HG02943 (cell line): ENCODE data around the gene CACNA2D3.
A peak's percentile ranks its signal among the peaks of the same experiment; 100 is the strongest.
"Not testable (repeated sequence)": the region's sequence is repeated elsewhere in the genome, so short reads cannot be mapped to it uniquely, and the experiment has no call there.

ENCODE experiments used
- ATAC-seq: cut with Tn5 transposase; IDR thresholded peaks from one replicate; pipeline ENCODE4 v1.9.1; 2021; ENCODE audit warnings: mild to moderate bottlenecking, low read depth, moderate library complexity; ENCODE audit not compliant: unreplicated experiment

CACNA2D3 gene

GRCh38 chr3:54122324-54123002 is at the start of gene CACNA2D3:
Gene CACNA2D3, plus strand, starts transcription at chr3:54122552.
- ATAC-seq: no peak

- ATAC-seq: no peak
Observed at GRCh38 chr3:54073386-54073785, 49.0 kb upstream of the CACNA2D3 start.

DNA sequence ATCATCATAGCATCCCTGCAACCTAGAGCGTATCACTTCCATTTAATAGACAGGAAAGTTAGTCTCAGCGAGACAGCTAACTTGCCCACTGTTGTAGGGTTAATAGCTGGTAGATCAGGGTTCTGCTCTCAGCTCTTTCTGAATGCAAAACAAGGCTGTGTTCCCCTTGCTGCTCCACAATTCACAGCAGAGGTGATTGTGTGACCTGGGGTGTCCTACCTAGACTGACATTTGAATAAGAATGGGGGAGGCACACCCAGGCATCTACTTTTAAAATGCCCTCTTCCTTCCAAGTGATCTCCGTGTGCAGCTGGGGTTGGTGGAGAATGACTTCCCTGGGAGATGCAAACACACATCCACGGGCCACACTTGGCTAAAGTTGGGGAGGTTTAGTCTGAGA is 43.0 kb upstream of the CACNA2D3 start:
- no peak for ATAC-seq

DNA sequence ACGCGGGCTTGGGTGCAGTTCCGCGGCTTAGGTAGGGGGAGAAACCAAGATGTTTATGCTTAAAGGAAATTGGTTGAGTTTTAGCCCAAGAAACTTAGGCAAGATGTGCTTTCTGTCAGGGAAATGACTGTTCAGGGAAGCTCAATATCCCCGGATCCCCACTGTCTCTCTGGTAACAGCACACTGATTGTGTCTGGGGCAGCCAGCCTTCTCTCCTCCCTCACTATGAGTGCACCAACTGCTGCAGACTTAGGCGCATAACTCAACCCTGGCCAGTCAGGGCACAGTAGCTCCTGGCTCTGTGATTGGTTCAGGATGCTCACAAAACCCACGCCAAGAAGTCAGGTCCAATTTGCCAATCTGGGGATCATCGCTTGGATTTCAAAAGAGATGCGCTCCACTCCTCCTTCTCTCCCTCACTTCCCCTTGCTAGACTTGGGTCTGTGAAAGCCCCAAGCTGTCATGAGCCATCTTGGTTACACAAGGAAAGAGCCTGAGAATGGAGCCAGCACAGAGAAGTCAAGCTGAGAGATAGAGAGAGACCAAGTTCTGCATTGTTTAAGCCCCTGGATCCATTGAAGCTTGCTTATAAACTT is 42.5 kb upstream of the CACNA2D3 start:
- no peak for ATAC-seq

GRCh38 chr3:54083921-54084320 is 38.4 kb upstream of the CACNA2D3 start:
- ATAC-seq: no peak

DNA sequence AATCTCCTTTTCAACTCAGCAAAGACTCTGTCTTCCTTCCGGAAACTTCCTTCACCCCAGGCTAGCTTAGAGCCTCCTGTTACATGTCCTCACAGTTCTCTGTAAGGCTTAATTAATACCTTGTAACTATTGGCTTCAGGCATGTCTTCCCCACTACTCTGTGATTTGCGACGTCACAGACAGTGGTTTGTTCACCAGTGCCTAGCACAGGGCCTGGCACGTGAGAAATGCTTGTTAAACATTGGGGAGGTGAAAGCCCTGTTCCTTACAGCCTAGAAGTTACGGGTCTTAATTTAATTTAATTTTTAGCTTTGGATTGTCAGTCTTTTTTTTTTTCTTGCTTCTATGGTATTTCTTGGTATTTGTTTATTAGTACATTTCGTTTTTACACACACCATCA is 36.4 kb upstream of the CACNA2D3 start:
- ATAC-seq: no peak

- no peak for ATAC-seq
Observed at GRCh38 chr3:54086652-54087405, 35.5 kb upstream of the CACNA2D3 start.

DNA sequence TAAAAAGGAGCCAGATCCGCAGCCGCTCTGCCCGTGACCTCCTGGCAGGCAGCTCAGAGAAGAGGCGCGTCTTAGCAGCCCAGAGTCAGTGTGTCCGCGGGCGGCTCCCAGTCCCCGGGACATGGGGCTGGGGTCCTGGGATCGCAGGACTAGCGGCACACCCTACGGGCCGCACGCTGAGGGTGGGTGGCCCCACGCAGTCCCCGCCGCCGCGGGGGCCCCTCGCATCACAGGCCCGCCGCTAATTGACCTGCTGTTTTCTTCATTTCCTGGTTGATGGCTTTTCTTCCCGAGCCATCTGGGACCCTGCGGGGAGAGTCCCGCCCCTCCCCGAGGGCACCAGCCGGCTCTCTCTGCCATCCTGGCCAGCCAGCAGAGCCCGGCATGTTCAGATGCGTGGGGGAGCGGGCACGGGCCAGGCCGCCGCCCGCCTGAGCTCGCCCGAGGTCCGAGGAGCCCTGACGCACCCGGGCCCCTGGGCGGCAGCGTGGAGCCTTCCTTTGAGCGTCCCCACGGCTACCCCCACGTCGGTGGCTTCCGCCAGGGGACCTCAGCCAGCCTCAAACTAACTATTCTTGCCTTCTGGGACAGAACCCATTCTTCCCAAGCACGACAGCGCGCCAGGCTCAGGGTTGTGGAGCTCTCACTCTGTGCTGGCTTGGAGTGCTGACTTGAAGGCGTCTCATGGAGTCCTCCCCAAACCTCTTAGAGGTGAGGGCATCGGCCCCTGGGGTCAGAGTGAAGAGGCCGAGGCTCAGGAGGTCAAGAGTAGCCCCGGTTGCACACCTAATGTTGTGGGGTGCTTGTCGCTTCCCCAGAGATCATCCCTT is 34.6 kb upstream of the CACNA2D3 start:
- ATAC-seq: no peak

DNA sequence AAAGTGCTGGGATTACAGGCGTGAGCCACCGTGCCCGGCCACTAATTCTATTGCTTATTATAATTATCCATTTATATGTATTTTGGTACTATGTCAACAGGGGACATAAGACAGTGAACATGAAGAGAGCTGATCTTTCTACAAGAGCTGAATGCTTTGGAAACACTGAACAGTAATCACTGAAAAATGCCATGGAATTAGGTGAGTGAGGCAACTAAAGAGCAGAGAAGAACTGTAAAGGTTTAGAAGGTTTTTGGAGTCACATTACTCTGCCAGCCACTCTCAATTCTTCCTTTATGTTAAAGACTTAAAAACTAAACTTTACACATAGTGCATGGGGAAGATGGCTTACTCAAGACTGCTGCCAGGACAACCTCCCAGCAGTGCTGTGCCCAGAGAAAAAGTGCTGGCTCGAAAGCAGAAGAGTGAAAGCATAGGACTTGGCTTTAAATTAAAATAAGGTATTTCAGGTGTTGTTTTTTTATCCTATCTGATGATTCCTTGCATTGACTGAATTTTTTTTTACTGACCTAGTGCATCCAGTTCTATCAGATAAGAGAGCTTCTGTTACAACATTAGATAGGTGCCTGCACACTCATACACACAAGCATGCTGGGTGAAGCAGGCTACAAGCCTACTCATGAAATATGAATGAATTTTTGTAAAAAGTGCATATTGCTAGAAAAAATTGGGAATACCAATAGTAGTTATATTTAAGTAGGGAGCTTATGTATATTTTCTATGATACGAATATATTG is 28.7 kb upstream of the CACNA2D3 start:
- ATAC-seq: no peak

GRCh38 chr3:54094926-54095325 is 27.4 kb upstream of the CACNA2D3 start:
- ATAC-seq: no peak

- no peak for ATAC-seq
Observed at GRCh38 chr3:54099381-54099780, 23.0 kb upstream of the CACNA2D3 start.

- ATAC-seq: no peak
Observed at GRCh38 chr3:54104084-54104483, 18.3 kb upstream of the CACNA2D3 start.

- not testable (repeated sequence) for ATAC-seq
Observed at GRCh38 chr3:54116129-54116528, 6.2 kb upstream of the CACNA2D3 start.

GRCh38 chr3:54120657-54121413 is 1.5 kb upstream of the CACNA2D3 start:
- ATAC-seq: peak; percentile 70

DNA sequence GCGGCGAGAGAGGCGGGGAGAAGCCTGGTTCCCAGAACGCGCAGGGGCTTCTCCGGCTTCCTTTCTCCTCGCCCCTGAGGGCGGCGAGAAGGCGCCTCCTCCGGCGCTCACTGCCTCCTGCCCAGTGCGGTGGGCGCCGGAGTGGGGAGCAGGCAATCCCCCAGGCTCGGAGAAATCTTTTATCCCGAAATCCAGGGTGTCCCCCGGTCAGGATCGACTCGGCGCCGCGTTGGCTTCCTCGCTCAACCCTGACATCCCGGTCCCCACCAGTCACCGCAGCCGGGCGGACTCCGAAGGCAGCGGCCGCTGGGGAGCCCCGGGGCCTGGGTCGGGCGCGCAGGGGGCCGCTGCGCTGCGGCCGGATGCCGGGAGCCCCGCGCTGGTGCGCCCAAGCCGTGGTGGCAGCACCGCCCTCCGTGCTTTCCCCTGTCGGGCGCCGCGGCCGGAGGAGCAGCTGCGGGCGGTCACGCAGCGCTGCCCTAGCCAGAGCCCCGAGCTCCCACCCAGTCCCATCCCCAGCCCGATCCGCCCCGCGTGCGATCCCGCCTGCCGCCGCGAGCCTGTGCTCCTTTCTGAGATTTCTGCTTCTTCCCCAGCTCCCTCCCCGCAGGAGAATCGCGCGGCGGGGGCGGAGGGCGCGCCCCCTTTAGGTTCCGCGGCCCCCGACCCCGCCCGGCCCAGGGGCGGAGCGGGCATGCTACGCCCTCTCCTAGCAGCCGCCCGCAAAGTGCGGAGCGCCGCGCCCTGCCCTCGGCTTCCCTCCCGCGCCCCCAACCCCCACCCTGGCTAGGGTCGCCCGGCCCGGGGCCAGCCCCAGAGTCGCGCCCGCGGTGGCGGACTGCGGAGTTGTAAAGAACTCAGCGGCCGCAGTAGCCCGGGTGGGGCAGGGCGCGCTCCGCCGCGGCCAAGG is 683 bp upstream of the CACNA2D3 start:
- ATAC-seq: no peak

- no peak for ATAC-seq
Observed at GRCh38 chr3:54123003-54123775, 837 bp downstream of the CACNA2D3 start.

DNA sequence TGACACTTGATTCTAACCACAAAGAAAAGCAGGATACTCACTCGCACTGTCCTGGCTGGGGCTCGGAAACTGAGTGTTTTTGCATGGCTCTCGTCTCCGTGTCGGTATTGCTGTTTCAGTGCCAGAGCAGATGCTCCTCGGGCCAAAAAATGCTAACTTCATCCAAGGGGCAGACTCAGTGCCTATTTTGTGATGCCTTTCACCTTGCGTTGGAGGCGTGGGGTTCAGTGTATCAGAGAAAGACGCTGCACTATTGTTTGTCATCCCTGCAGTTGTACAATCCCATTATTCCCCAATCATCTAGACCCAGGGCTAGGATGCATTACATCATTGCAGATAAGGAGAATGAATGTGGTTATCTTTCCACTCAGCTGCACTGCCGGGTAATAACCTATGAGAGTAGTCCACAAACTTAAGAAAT is 1.4 kb downstream of the CACNA2D3 start:
- ATAC-seq: no peak

DNA sequence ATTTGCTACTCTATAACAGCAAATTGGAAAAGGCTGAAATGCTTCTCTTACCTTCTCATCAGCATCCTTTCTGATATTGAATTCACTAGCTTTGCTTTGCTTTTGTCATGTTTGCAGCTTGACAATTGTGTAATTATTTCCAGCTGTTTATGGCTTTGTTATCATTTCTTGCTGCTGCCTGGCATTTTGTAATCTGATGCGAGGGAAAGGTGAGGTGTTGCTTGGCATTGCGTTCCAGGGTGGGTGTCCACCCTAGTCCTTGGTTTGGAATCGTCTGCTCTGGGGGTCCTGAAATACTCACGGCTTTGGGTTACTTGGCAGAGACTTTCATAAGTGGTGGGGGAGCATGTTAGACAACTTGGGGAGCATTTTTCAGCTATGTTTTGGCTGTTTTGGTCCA is 2.9 kb downstream of the CACNA2D3 start:
- no peak for ATAC-seq
